Endothelial cell of umbilical vein (primary cell): ENCODE measurements around the gene VPS9D1. TPM values are rescaled to one million over a fixed set of nuclear protein-coding genes. Genes with fewer than 3 reads are reported as not detected.

ENCODE experiments used
- BruUV-seq: library from RNA; stranded (reverse); fragments of 400-500 nt; replicated peaks from 2 replicates; lab custom pipeline; 2021; lab: Mats Ljungman, UMichigan
- CTCF ChIA-PET: fragments of 300-600, 350-600 bp; sonication (Branson Sonifier 250); formaldehyde crosslinking; loops from one replicate; lab custom pipeline; 2021; ENCODE audit warnings: antibody characterized with exemption, inconsistent platforms; lab: Charles Lee
- POLR2A ChIA-PET: fragments of 300-600, 350-600 bp; sonication (Branson Sonifier 250); formaldehyde crosslinking; loops from one replicate; lab custom pipeline; 2021; ENCODE audit warnings: antibody characterized with exemption, inconsistent platforms; lab: Charles Lee
- DNase-seq: peaks from one replicate; pipeline ENCODE4 v3.0.0-alpha.2; 2011; ENCODE audit warnings: low read depth, low spot score
- FAIRE-seq: peaks from 2 replicates; lab custom pipeline; 2011; peaks lifted over from hg19 to GRCh38; lab: Jason Lieb, UNC
- H2AFZ ChIP-seq: 2 replicates; pipeline ENCODE4 v1.6.0; 2012; ENCODE audit warnings: low read depth, low read length, control low read depth, inconsistent platforms
- H3K27ac ChIP-seq: 2 replicates; pipeline ENCODE4 v1.5.1; 2011; ENCODE audit warnings: low read depth, mild to moderate bottlenecking, control low read depth, low read length, moderate library complexity; ENCODE audit not compliant: insufficient read depth
- H3K27me3 ChIP-seq, 2 experiments: 2 replicates each; pipeline versions ENCODE4 v1.6.0 to v1.6.1; 2011; ENCODE audit warnings: low read length in 2 of 2, mixed read lengths in 1 of 2; ENCODE audit not compliant: control insufficient read depth in 2 of 2, insufficient read depth in 2 of 2
- H3K36me3 ChIP-seq, 2 experiments: 2 replicates in 1 of 2; 3 replicates in 1 of 2; pipeline ENCODE4 v1.5.1; 2011; ENCODE audit warnings: low read length in 2 of 2, mild to moderate bottlenecking in 1 of 2, moderate library complexity in 1 of 2; ENCODE audit not compliant: control insufficient read depth in 2 of 2, insufficient read depth in 2 of 2; ENCODE audit errors: extremely low read depth in 1 of 2
- H3K4me1 ChIP-seq: 3 replicates; pipeline ENCODE4 v1.5.1; 2011; ENCODE audit warnings: mild to moderate bottlenecking, low read length; ENCODE audit not compliant: control insufficient read depth, insufficient read depth; ENCODE audit errors: extremely low read depth
- H3K4me2 ChIP-seq: 2 replicates; pipeline ENCODE4 v1.6.1; 2011; ENCODE audit warnings: low read length, control low read depth, mixed read lengths; ENCODE audit not compliant: insufficient read depth
- H3K4me3 ChIP-seq, 3 experiments: fragments of 200-600 bp in 1 of 3; sonication (generic), shearing (Covaris generic) in 1 of 3; replicated peaks in 1 of 3; 2 replicates each; pipeline ENCODE4 v1.5.1; 2011 to 2016; ENCODE audit warnings: control low read depth in 3 of 3, low read length in 3 of 3, mild to moderate bottlenecking in 2 of 3, inconsistent platforms in 1 of 3, low read depth in 1 of 3, moderate library complexity in 1 of 3; ENCODE audit not compliant: insufficient read depth in 1 of 3
- H3K79me2 ChIP-seq: 2 replicates; pipeline ENCODE4 v1.6.0; 2012; ENCODE audit warnings: low read length, inconsistent platforms; ENCODE audit not compliant: control insufficient read depth, insufficient read depth
- H3K9ac ChIP-seq: replicated peaks from 2 replicates; pipeline ENCODE3; 2011; ENCODE audit warnings: low read length, control low read depth; ENCODE audit not compliant: insufficient read depth; ENCODE audit errors: extremely low read depth
- H3K9me1 ChIP-seq: replicated peaks from 3 replicates; pipeline ENCODE4 v1.6.0; 2011; ENCODE audit warnings: mild to moderate bottlenecking, low read length; ENCODE audit not compliant: control insufficient read depth, insufficient read depth; ENCODE audit errors: extremely low read depth
- H3K9me3 ChIP-seq: replicated peaks from 2 replicates; pipeline ENCODE4 v1.5.1; 2012; ENCODE audit warnings: low read length, inconsistent platforms; ENCODE audit not compliant: control insufficient read depth, insufficient read depth
- H4K20me1 ChIP-seq: replicated peaks from 2 replicates; pipeline ENCODE3; 2011; ENCODE audit warnings: mild to moderate bottlenecking, low read length; ENCODE audit not compliant: control insufficient read depth, insufficient read depth; ENCODE audit errors: extremely low read depth
- CTCF ChIP-seq, 2 donors: IDR thresholded peaks; 1 replicate in 1 of 2; 2 replicates in 1 of 2; pipeline ENCODE4 v1.5.1; 2011; ENCODE audit warnings: low read length in 2 of 2, mild to moderate bottlenecking in 2 of 2, moderate library complexity in 2 of 2, control low read depth in 1 of 2, inconsistent platforms in 1 of 2, low read depth in 1 of 2; ENCODE audit not compliant: insufficient read depth in 1 of 2; ENCODE audit errors: extremely low read depth in 1 of 2
- FOS ChIP-seq: IDR thresholded peaks from 2 replicates; pipeline ENCODE4 v1.6.1; 2011; ENCODE audit warnings: mild to moderate bottlenecking, low read length, moderate library complexity, borderline replicate concordance; ENCODE audit not compliant: insufficient read depth
- GATA2 ChIP-seq: IDR thresholded peaks from 2 replicates; pipeline ENCODE4 v1.7.0; 2011; ENCODE audit warnings: low read depth, mild to moderate bottlenecking, moderate library complexity, mixed read lengths, low read length; ENCODE audit not compliant: insufficient read length, insufficient read depth
- JUN ChIP-seq: IDR thresholded peaks from 2 replicates; pipeline ENCODE4 v1.6.1; 2011; ENCODE audit warnings: borderline replicate concordance, low read depth; ENCODE audit not compliant: insufficient read length, insufficient read depth
- MAX ChIP-seq: IDR thresholded peaks from 2 replicates; pipeline ENCODE4 v1.6.1; 2011; ENCODE audit not compliant: insufficient read depth, insufficient read length
- POLR2A ChIP-seq: IDR thresholded peaks from 2 replicates; pipeline ENCODE4 v1.6.1; 2012; ENCODE audit warnings: low read depth, mild to moderate bottlenecking, control low read depth, low read length
- POLR2AphosphoS5 ChIP-seq: IDR thresholded peaks from 2 replicates; pipeline ENCODE4 v1.6.1; 2012; ENCODE audit warnings: low read depth, mild to moderate bottlenecking, control low read depth, low read length, moderate library complexity; ENCODE audit not compliant: insufficient read depth
- dilution Hi-C: fragments of 300-500 bp; cut with MboI; formaldehyde crosslinking; loops from one replicate; pipeline ENCODE4 v1.15.0; 2019; ENCODE audit warnings: low sequenced_read_pairs; ENCODE audit not compliant: extremely low pct_ligation_motif_present
- intact Hi-C: fragments of 100-400 bp; cut with micrococcal nuclease; formaldehyde crosslinking; loops from one replicate; pipeline ENCODE4 v1.10.0; 2022
- polyA plus RNA-seq, 4 experiments: library from polyadenylated mRNA; depleted of rRNA in 3 of 4; stranded (reverse) in 3 of 4; unstranded in 1 of 4; fragments of >200 nt; gene quantifications; 2 replicates each; pipeline versions ENCODE4 v1.2.1 to v1.2.3, GENCODE V29; 2011 to 2012; ENCODE audit warnings: missing spikeins in 1 of 4
- total RNA-seq: library from RNA; stranded (reverse); gene quantifications from 2 replicates; pipeline ENCODE4 v1.2.3, GENCODE V29; 2021

VPS9D1 gene
- total and polyA plus RNA-seq, 2 donors (not counting 3 experiments of a cell fraction or from before 2014, with no cell fraction given), result 15.5 to 17.3 TPM

- H3K9me1 ChIP-seq, result no peaks in the 10 kb centered on the region
- H3K27me3 ChIP-seq, result no peaks in the 10 kb centered on the region
- FAIRE-seq (no peak), DNase-seq (no peak)
- CTCF ChIA-PET, result interaction anchor here (1.3 kb wide), 1 partner anchor 11 kb away, joined by 5 read pairs; no protein-coding TSS in a partner anchor
- H3K4me1 ChIP-seq, result peaks cover 26% of the 10 kb centered on the region
- no peak overlapping the region for H3K4me3 ChIP-seq
- no peak overlapping the region for H3K9ac ChIP-seq
- intact Hi-C loops (no loop called here), dilution Hi-C loops (no loop called here)
- peaks cover 0 to 3% of the 10 kb centered on the region in 2 experiments for H3K36me3 ChIP-seq
- H3K4me2 ChIP-seq, result no peak overlapping the region
- no peaks in the 10 kb centered on the region for H4K20me1 ChIP-seq
- TF ChIP-seq MAX (no peak), CTCF (IDR thresholded peaks at IDR 0.05; ENCODE audit: extremely low read depth in 1 of 2, insufficient read depth in 1 of 2, low read depth in 1 of 2, low read length in 2 of 2) (no peak), GATA2 (no peak), JUN (no peak), POLR2AphosphoS5 (no peak), FOS (no peak), POLR2A (no peak)
- POLR2A ChIA-PET, result no interaction called here
- H3K9me3 ChIP-seq, result no peaks in the 10 kb centered on the region
- no TSS peak for BruUV-seq
- H3K79me2 ChIP-seq, result peaks cover 11% of the 10 kb centered on the region
- no peak overlapping the region for H2AFZ ChIP-seq
- H3K27ac ChIP-seq, result no peak overlapping the region
Observed at GRCh38 chr16:89716916-89717687, 3.6 kb downstream of the VPS9D1 start.
